Esophagus (tissue), 2 donors: ENCODE results near the gene ANKRD61. TPM values are rescaled to one million over a fixed set of nuclear protein-coding genes. Genes with fewer than 3 reads are reported as not detected.
A peak's percentile ranks its signal among the peaks of the same experiment; 100 is the strongest.
"Not testable (repeated sequence)": the region's sequence is repeated elsewhere in the genome, so short reads cannot be mapped to it uniquely, and the experiment has no call there.

Source experiments
- H3K27ac ChIP-seq, 2 donors: one replicate each; pipeline ENCODE4 v1.5.1; 2013; ENCODE audit warnings: low read depth in 2 of 2, mild to moderate bottlenecking in 2 of 2, inconsistent platforms in 1 of 2, low read length in 1 of 2, moderate library complexity in 1 of 2
- H3K27me3 ChIP-seq, 2 donors: one replicate each; pipeline ENCODE4 v1.6.1; 2013; ENCODE audit warnings: low read length in 2 of 2, control low read depth in 1 of 2, mild to moderate bottlenecking in 1 of 2; ENCODE audit not compliant: insufficient read depth in 2 of 2, control insufficient read depth in 1 of 2
- H3K36me3 ChIP-seq, 2 donors: one replicate each; pipeline ENCODE4 v1.6.1; 2013; ENCODE audit warnings: low read length in 1 of 2; ENCODE audit not compliant: control insufficient read depth in 2 of 2, insufficient read depth in 2 of 2
- H3K4me1 ChIP-seq, 2 donors: one replicate each; pipeline ENCODE4 v1.6.1; 2013; ENCODE audit warnings: low read length in 1 of 2; ENCODE audit not compliant: control insufficient read depth in 2 of 2, insufficient read depth in 2 of 2
- H3K4me3 ChIP-seq, 2 donors: one replicate each; pipeline ENCODE4 v1.5.1; 2013; ENCODE audit warnings: low read length in 2 of 2, mild to moderate bottlenecking in 2 of 2, low read depth in 1 of 2, moderate library complexity in 1 of 2
- H3K9me3 ChIP-seq, 2 donors: one replicate each; pipeline ENCODE4 v1.6.1; 2013; ENCODE audit warnings: mild to moderate bottlenecking in 2 of 2, low read depth in 1 of 2, low read length in 1 of 2, moderate library complexity in 1 of 2; ENCODE audit not compliant: control insufficient read depth in 2 of 2, insufficient read depth in 1 of 2
- WGBS, 2 donors: extraction: QIAGEN DNeasy Blood & Tissue Kit; methylation state at CpG; one replicate each; pipeline ENCODE4 v1.1.7; 2013; 5-methylcytosine and 5-hydroxymethylcytosine counted together
- polyA plus RNA-seq, 2 donors: library from polyadenylated mRNA; stranded (reverse); fragments of 200-250 nt; gene quantifications; one replicate each; pipeline ENCODE4 v1.2.3, GENCODE V29; 2013
- donor health status: healthy with polysubstance abuse.
- donor health status: Bipolar disorder and iron deficiency.

The ANKRD61 gene
- under 1 TPM in 1 of 2 donors, not detected in 1; 0.04 TPM for polyA plus RNA-seq

- 85 to 91% methylated on average over 2 of the region's 2 CpGs for WGBS, 2 donors
- no peak within 1 kb of the TSS for H3K27ac ChIP-seq
- H3K9me3 ChIP-seq: no peaks in the 10 kb centered on the region
- peaks cover 3 to 5% of the 10 kb centered on the region in 2 donors for H3K4me1 ChIP-seq
- no peak within 1 kb of the TSS for H3K4me3 ChIP-seq
- H3K36me3 ChIP-seq: peaks cover 7 to 26% of the 10 kb centered on the region in 2 donors
- no peaks in the 10 kb centered on the region for H3K27me3 ChIP-seq
These were observed at the start of gene ANKRD61 for GRCh38 chr7:6030988-6031387. Gene ANKRD61 (plus strand): TSS chr7:6031376. CDS start chr7:6031376, 0 bp downstream.

GRCh38 chr7:5987061-5987460 lies 44.1 kb upstream of the ANKRD61 start:
- H3K36me3 ChIP-seq, H3K27me3 ChIP-seq, H3K9me3 ChIP-seq, H3K4me1 ChIP-seq, H3K4me3 ChIP-seq, H3K27ac ChIP-seq: not testable (repeated sequence)
- WGBS, 2 donors: 92 to 93% methylated on average over 15 of the region's 15 CpGs

GRCh38 chr7:5997210-5997808 lies 33.9 kb upstream of the ANKRD61 start:
- no peak overlapping the region for H3K4me3 ChIP-seq
- 53 to 59% methylated on average over 10 of the region's 10 CpGs for WGBS, 2 donors
- no peaks in the 10 kb centered on the region for H3K27me3 ChIP-seq
- peaks cover 0 to under 1% of the 10 kb centered on the region in 2 donors for H3K36me3 ChIP-seq
- H3K27ac ChIP-seq: no peak overlapping the region
- H3K4me1 ChIP-seq: no peaks in the 10 kb centered on the region
- no peaks in the 10 kb centered on the region for H3K9me3 ChIP-seq

- no peaks in the 10 kb centered on the region for H3K27me3 ChIP-seq
- peaks cover 0 to under 1% of the 10 kb centered on the region in 2 donors for H3K36me3 ChIP-seq
- 58 to 83% methylated on average over 4 of the region's 4 CpGs for WGBS, 2 donors
- H3K4me3 ChIP-seq: no peak overlapping the region
- H3K27ac ChIP-seq: no peak overlapping the region
- H3K4me1 ChIP-seq: no peaks in the 10 kb centered on the region
- H3K9me3 ChIP-seq: no peaks in the 10 kb centered on the region
These were observed 23.8 kb upstream of the ANKRD61 start for GRCh38 chr7:6007386-6007785.

- H3K9me3 ChIP-seq, H3K4me1 ChIP-seq, H3K36me3 ChIP-seq, H3K27me3 ChIP-seq: not testable (repeated sequence)
- Histone ChIP-seq H3K27ac (peak overlapping the region; percentile 52 to 91), H3K4me3 (peak overlapping the region; percentile 37 to 72)
- WGBS, 2 donors: 35 to 42% methylated on average over 27 of the region's 27 CpGs
These were observed 23.2 kb upstream of the ANKRD61 start for GRCh38 chr7:6007835-6008590.

GRCh38 chr7:6008668-6009611 lies 22.2 kb upstream of the ANKRD61 start, which contains the start of the genes AIMP2 and PMS2:
Gene AIMP2 (plus strand): TSS chr7:6009272. CDS start chr7:6009364, 92 bp downstream.
Gene PMS2 (minus strand): TSS chr7:6009049. CDS start chr7:6009019, 30 bp downstream.
- Histone ChIP-seq H3K36me3 (no peaks in the 10 kb centered on the region), H3K27ac (peak within 1 kb of the TSS; percentile 96 to 97), H3K27me3 (no peaks in the 10 kb centered on the region), H3K9me3 (no peaks in the 10 kb centered on the region), H3K4me1 (no peaks in the 10 kb centered on the region), H3K4me3 (peak within 1 kb of the TSS; percentile 72 to 84)
- WGBS, 2 donors: 0 to 1% methylated on average over 82 to 84 of the region's 84 CpGs

GRCh38 chr7:6010370-6010769 lies 20.8 kb upstream of the ANKRD61 start:
- not testable (repeated sequence) for H3K36me3 ChIP-seq
- WGBS, 2 donors: 79 to 92% methylated on average over 8 of the region's 8 CpGs

GRCh38 chr7:6011541-6011940 lies 19.6 kb upstream of the ANKRD61 start:
- Histone ChIP-seq H3K4me1 (peaks cover 0 to 4% of the 10 kb centered on the region in 2 donors), H3K4me3 (no peak overlapping the region), H3K36me3 (no peaks in the 10 kb centered on the region), H3K9me3 (no peaks in the 10 kb centered on the region), H3K27me3 (no peaks in the 10 kb centered on the region), H3K27ac (no peak overlapping the region)
- 67 to 68% methylated on average over 2 of the region's 2 CpGs for WGBS, 2 donors

More at GRCh38 chr7:6010370-6010769, 20.8 kb upstream of the ANKRD61 start:
- not testable (repeated sequence) for H3K9me3 ChIP-seq, H3K4me3 ChIP-seq, H3K27me3 ChIP-seq, H3K4me1 ChIP-seq
- peak overlapping the region in 1 of 2 donors; percentile 22 for H3K27ac ChIP-seq
